ENCODE results near the gene UBE2D2. TPM values are rescaled to one million over a fixed set of nuclear protein-coding genes. Genes with fewer than 3 reads are reported as not detected.

The UBE2D2 gene
- total RNA-seq, 1 donor from 2014 or later: 110 TPM

DNA sequence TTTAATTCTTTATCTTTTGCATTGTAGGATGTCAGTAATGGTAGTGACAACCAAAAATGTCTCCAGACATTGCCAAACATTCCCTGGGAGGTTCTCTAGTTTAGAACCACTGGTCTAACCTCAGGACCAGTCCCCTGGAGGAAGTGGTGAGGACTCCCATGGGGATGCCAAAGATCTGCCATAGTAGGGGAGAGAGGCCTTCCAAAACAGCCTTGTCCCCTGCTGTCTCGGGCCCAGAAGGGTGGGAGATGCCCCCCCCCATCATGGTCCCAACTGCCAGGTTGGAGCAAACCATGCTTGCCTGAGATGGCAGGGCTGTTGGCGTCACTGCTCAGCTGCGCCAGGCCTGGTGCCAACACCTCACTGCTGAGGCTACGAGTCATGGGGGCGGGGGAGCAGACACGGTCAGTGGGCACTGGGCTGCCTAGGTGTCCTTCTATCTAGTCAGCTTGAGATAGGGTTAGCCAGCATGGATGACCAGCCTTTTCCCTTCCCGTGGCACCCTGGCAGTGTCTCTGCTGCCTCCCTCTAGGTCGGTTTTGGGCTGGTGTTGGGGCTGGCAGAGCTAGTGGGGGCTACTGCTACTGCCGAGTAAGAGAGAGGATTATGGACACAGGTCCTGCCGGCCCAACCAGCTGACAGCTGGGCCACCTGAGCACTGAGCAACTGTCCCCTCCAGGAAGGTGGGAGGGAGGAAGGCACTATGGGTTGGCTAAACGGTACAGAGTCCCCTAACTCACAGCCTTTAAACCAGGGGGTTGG is 78.7 kb downstream of the UBE2D2 start:
- intact Hi-C loops (cut with micrococcal nuclease): loop anchor here (5.0 kb wide), 1 partner anchor 128 kb away; no protein-coding TSS in a partner anchor
- H3K9me3 ChIP-seq (replicated peaks): no peaks in the 10 kb centered on the region
- H3K36me3 ChIP-seq: no peaks in the 10 kb centered on the region
- peaks cover 63% of the 10 kb centered on the region for H3K4me1 ChIP-seq
- no peak overlapping the region for H3K4me3 ChIP-seq
- no peak for DNase-seq
- TF ChIP-seq, protein P1, sequence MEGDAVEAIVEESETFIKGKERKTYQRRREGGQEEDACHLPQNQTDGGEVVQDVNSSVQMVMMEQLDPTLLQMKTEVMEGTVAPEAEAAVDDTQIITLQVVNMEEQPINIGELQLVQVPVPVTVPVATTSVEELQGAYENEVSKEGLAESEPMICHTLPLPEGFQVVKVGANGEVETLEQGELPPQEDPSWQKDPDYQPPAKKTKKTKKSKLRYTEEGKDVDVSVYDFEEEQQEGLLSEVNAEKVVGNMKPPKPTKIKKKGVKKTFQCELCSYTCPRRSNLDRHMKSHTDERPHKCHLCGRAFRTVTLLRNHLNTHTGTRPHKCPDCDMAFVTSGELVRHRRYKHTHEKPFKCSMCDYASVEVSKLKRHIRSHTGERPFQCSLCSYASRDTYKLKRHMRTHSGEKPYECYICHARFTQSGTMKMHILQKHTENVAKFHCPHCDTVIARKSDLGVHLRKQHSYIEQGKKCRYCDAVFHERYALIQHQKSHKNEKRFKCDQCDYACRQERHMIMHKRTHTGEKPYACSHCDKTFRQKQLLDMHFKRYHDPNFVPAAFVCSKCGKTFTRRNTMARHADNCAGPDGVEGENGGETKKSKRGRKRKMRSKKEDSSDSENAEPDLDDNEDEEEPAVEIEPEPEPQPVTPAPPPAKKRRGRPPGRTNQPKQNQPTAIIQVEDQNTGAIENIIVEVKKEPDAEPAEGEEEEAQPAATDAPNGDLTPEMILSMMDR (IDR thresholded peaks at IDR 0.05; ENCODE audit: borderline replicate concordance): no peak
- no peak overlapping the region for H3K27ac ChIP-seq (replicated peaks)
- no peaks in the 10 kb centered on the region for H3K27me3 ChIP-seq (ENCODE audit: low read depth)

DNA sequence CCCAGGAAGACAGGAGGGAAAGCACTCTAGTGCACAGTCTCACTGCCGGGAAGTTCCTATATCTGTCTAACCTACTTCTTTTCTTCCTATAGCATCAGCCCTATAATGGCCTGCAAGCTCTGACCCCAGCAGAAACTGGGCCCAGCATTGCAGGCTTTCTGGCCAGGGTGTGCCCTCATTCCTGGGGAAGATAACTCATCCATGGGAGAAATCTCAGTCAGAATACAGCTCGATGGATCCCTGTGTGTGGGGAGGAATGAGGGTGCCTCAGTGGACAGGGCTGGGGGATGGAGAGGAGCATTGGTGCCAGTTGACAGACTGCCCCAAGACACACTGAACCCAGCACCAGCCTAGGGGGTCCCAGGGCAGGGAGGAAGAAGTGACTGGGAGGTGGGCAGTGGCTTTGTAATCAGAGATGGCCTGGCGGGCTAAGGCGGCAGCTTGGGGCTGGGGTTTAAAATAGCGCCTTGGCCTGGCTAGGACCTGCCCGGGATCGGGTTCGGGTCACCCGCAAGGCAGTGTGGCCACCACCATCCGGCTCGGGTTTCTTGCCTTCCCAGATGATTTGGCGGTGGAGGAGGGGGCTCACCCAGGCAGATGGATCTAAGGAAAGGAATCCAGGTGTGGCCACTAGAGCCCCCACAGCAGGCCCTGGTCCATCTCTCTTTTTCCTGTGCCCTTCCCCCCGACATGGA is 79.4 kb downstream of the UBE2D2 start:
- Histone ChIP-seq H3K4me3 (no peak overlapping the region), H3K9me3 (replicated peaks) (no peaks in the 10 kb centered on the region), H3K27ac (replicated peaks) (no peak overlapping the region), H3K27me3 (ENCODE audit: low read depth) (no peaks in the 10 kb centered on the region), H3K4me1 (peaks cover 56% of the 10 kb centered on the region), H3K36me3 (no peaks in the 10 kb centered on the region)
- TF ChIP-seq, protein P1 (IDR thresholded peaks at IDR 0.05; ENCODE audit: borderline replicate concordance): no peak
- no peak for DNase-seq
- intact Hi-C loops (cut with micrococcal nuclease): no loop called here

DNA sequence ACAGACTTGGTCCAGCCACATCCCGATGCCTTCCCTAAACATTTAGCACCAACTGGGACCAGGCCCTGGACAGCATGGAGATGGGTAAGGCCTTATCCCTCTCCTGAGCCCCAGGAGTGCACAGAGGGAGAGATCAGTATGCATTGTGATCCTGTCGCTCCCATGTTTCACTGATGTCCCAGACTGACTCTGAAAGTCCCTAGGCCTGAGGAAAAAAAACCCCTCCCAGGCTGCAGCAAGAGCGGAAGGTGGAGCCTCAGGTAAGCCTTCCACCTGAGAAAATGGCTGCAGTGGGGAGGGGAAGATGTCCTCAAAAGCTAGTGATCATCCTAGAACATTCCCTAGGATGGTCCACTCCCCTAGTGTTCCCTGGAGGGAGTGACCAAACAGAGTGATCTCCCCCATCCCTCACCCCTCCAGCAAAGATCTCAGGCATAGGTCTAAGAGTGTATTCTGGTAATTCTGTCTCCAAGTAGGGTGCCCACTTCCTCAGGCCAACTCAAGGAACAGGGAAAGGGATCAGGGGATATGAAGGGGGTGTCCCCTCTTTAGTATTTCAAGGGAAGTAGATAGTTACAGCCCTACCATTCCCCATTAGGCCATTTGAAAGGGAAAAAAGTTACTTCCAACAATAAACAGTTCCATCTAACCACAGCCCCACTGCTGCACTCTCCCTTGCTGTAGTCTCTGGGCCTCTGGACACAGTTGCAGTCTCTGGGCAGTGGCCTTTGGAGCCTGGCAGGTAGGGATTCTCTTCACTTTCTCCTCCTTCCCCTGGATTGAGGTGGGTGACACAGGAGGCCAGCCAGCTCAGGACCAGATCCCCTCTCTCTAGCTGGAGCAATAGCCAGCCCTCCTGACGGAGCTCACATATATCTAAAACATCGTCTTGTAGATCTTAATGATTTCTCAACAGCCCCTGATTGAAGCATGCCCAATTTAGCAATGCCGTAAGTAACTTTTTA is 80.3 kb downstream of the UBE2D2 start:
- peaks cover 47% of the 10 kb centered on the region for H3K4me1 ChIP-seq
- no peak overlapping the region for H3K4me3 ChIP-seq
- no peak for DNase-seq
- TF ChIP-seq, protein P1 (IDR thresholded peaks at IDR 0.05; ENCODE audit: borderline replicate concordance): no peak
- no peak overlapping the region for H3K27ac ChIP-seq (replicated peaks)
- no peaks in the 10 kb centered on the region for H3K27me3 ChIP-seq (ENCODE audit: low read depth)
- no peaks in the 10 kb centered on the region for H3K36me3 ChIP-seq
- no peaks in the 10 kb centered on the region for H3K9me3 ChIP-seq (replicated peaks)
- intact Hi-C loops (cut with micrococcal nuclease): no loop called here

DNA sequence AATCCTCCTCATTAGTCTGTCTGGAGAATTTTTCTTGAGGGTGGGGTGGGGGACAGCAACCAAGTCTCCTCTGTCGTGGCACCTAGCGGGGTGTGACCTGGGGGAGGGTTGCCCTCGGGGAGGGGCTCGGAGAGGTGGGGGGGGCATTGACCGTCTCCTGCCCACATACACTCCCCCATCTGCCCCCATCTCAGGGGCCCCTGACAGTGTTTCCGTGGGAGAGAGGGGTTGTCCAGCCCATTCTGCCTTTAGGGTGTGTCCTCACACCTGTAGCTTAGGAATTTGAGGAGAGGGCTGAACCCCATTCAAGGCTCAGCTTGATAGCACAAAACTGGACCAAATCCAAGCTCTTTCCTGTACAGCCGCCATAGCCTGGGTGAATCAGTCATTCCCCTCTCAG is 81.1 kb downstream of the UBE2D2 start:
- TF ChIP-seq, protein P1 (IDR thresholded peaks at IDR 0.05; ENCODE audit: borderline replicate concordance): no peak
- no peaks in the 10 kb centered on the region for H3K27me3 ChIP-seq (ENCODE audit: low read depth)
- H3K4me3 ChIP-seq: no peak overlapping the region
- peaks cover 47% of the 10 kb centered on the region for H3K4me1 ChIP-seq
- no peaks in the 10 kb centered on the region for H3K36me3 ChIP-seq
- intact Hi-C loops (cut with micrococcal nuclease): no loop called here
- H3K27ac ChIP-seq (replicated peaks): no peak overlapping the region
- no peak for DNase-seq
- no peaks in the 10 kb centered on the region for H3K9me3 ChIP-seq (replicated peaks)

All from left ventricle myocardium inferior (tissue), 1 donor.